GM13977 (cell line): ENCODE results near the gene CRELD2.

ENCODE experiments used
- DNase-seq: peaks from one replicate; pipeline ENCODE4 v3.0.0; 2012; ENCODE audit warnings: low spot score
- in situ Hi-C: fragments of 300-500 bp; cut with MboI; formaldehyde crosslinking; loops from one replicate; pipeline ENCODE4 v1.12.0; 2022; ENCODE audit warnings: low sequenced_read_pairs, low pct_unique_long_range_greater_than_20kb, mixed read lengths, inconsistent platforms; ENCODE audit not compliant: unreplicated experiment
- TF ChIP-seq, protein P1 (sequence below): IDR thresholded peaks from 2 replicates; pipeline ENCODE4 v1.5.1; 2012; ENCODE audit warnings: mild to moderate bottlenecking, control low read depth; ENCODE audit not compliant: insufficient read depth; ENCODE audit errors: extremely low read depth, missing control alignments

CRELD2 gene

DNA sequence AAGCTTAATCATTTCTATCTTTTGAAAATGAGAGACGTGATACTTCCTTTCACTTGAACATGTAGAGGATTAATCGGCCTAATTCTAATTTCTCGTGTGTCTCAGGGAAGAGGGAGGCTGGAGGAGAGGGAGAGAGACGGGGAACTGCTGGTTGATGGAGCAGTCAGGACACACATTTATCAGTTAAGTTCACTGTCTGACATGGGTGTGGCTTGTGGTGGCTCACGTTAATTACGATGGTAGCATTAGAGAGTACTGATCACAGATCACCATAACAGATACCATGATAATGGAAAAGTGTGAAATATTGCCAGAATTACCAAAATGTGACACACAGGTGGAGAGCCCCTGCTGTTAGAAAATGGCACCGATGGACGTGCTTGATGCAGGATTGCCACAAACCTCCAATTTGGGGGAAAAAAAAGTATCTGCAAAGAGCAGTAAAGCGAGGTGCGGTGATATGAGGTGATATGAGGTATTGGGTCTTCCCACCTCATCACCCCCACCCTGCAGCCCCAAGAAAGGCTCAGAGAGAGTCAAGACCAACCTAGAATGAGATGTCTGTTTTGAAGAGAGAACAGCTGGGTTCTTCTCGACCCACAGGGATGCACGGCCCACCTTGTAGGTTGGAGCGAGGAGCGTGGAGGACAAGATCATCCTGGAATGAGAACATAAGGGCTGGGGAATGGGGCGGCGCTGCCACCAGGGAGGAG is 45.0 kb upstream of the CRELD2 start:
- DNase-seq = no peak
- in situ Hi-C loops = no loop called here
- TF ChIP-seq, protein P1, sequence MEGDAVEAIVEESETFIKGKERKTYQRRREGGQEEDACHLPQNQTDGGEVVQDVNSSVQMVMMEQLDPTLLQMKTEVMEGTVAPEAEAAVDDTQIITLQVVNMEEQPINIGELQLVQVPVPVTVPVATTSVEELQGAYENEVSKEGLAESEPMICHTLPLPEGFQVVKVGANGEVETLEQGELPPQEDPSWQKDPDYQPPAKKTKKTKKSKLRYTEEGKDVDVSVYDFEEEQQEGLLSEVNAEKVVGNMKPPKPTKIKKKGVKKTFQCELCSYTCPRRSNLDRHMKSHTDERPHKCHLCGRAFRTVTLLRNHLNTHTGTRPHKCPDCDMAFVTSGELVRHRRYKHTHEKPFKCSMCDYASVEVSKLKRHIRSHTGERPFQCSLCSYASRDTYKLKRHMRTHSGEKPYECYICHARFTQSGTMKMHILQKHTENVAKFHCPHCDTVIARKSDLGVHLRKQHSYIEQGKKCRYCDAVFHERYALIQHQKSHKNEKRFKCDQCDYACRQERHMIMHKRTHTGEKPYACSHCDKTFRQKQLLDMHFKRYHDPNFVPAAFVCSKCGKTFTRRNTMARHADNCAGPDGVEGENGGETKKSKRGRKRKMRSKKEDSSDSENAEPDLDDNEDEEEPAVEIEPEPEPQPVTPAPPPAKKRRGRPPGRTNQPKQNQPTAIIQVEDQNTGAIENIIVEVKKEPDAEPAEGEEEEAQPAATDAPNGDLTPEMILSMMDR = no peak

DNA sequence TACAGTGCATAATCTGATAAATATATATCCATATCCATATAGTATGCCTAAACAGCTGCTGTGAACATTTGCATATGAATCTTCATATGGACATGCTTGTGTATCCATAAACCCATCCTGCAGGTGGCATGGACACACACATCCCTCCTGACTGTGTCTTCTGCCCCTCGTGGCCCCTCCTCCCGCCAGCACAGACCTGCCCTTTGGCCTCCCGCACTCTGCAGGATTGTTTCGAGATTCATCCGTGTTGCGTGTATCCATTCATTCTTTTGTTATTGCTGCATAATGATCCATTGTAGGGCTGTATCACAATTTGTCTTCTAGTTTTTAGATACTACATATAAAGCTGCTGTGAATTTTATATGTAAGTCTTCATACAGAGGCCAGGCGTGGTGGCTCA is 40.8 kb upstream of the CRELD2 start:
- no peak for DNase-seq
- TF ChIP-seq, protein P1 = no peak
- in situ Hi-C loops = no loop called here

DNA sequence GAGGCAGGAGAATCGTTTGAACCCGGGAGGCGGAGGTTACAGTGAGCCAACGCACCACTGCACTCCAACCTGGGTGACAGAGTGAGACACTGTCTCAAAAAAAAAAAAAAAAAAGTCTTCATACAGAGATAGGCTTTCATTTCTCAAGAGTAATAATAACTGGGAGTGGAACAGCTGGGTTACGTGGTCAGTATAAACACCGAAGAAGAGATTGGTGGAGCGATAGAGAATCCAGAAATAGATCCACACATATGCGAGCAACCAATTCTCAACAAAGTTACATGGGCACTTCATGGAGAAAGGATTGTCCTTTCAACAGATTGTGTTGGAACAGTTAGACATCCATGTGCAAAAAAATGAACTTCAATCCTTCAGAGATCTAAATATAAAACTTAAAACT is 40.2 kb upstream of the CRELD2 start:
- no peak for DNase-seq
- in situ Hi-C loops = no loop called here

DNA sequence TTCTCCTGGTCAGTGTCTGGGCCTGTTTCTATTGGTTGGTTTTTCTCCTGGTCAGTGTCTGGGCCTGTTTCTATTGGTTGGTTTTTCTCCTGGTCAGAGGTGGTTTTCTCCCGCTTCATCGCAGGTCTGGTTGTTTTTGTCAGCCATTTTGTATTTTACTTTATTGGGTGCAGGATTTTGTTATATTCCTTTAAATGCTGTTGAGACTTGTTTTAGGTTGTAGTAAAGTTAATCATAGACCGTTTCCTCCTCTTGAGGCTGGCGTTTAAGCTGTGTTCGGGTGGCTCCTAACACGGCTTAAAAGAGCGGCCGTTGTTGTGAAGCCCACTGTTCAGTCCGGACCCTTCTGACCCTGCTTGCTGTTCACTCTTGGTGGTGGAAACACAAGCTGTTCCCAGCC is 38.6 kb upstream of the CRELD2 start:
- in situ Hi-C loops = no loop called here
- DNase-seq = no peak
- TF ChIP-seq, protein P1 = no peak

More for the DNA sequence above, 40.2 kb upstream of the CRELD2 start:
- TF ChIP-seq, protein P1 = no peak

DNA sequence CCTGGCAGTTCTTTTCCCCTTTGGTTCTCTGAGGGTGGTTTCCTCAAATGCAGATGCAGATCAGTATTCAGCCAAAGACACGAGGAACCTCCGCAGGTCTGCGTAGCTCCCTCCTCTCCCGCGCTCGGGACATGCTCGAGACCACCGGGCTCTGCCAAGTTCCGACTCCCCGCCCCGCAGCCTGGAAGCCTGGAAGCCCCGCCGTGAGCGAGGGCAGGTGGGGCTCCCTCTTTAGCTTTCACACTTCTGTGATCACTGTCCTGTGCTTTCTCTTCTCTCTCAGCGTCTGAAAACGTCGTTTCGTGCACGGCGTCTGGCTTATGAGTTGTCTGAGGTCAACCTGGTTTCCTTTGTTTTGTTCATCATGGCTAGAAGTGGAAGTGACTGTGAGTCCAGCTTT is 38.2 kb upstream of the CRELD2 start:
- DNase-seq = peak; percentile 71
- in situ Hi-C loops = no loop called here
- TF ChIP-seq, protein P1 = no peak

DNA sequence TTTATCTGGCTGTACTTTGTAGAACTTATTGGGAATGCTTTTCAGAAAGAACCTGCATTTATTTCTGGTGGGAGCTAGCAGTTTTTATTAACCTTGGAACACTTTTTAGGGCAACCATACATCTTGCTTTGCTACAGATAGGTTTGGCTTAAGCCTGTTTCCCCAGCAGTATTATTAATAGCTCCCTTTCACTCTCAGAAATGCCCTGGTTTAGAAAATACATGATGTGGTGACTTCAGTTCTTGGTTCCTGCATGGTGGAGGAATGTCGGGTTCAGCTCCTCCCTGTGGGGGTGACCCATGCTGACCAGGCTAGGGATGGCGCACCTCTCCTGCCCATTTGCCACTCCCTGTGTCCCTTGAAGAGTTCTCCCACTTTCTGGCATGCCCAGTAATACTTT is 36.6 kb upstream of the CRELD2 start:
- in situ Hi-C loops = no loop called here
- peak; percentile 48 for DNase-seq
- TF ChIP-seq, protein P1 = no peak
